GM12878 (cell line): Measurements from ENCODE around the gene SMARCB1. TPM values are rescaled to one million over a fixed set of nuclear protein-coding genes. Genes with fewer than 3 reads are reported as not detected.

Experiments
- BMI1 ChIP-seq: fragments of 450-650 bp; IDR thresholded peaks from 2 replicates; pipeline ENCODE4 v1.6.1; 2016; ENCODE audit warnings: mild to moderate bottlenecking, moderate library complexity, borderline replicate concordance
- E4F1 ChIP-seq: fragments of 450-650 bp; IDR thresholded peaks from 2 replicates; pipeline ENCODE4 v1.6.1; 2018; ENCODE audit warnings: borderline replicate concordance, mild to moderate bottlenecking; ENCODE audit not compliant: partially characterized antibody
- FOS ChIP-seq: IDR thresholded peaks from 3 replicates; pipeline ENCODE4 v1.6.1; 2011; ENCODE audit warnings: borderline replicate concordance; ENCODE audit not compliant: insufficient read length; ENCODE audit errors: extremely low read depth
- MLLT1 ChIP-seq: fragments of 450-650 bp; IDR thresholded peaks from 2 replicates; pipeline ENCODE4 v1.6.1; 2016; ENCODE audit warnings: mild to moderate bottlenecking
- NFYA ChIP-seq: IDR thresholded peaks from 2 replicates; pipeline ENCODE4 v1.6.1; 2011; ENCODE audit warnings: low read depth, mild to moderate bottlenecking, low read length, improper control_type of control experiment, borderline replicate concordance
- PAX5 ChIP-seq: IDR thresholded peaks from 2 replicates; pipeline ENCODE4 v1.6.1; 2011; ENCODE audit warnings: low read depth, low read length, borderline replicate concordance
- USF2 ChIP-seq: IDR thresholded peaks from 2 replicates; pipeline ENCODE4 v1.6.1; 2011; ENCODE audit warnings: low read depth, low read length, improper control_type of control experiment, borderline replicate concordance
- ZBTB33 ChIP-seq: fragments of 450-650 bp; IDR thresholded peaks from 2 replicates; pipeline ENCODE4 v1.6.1; 2017; ENCODE audit warnings: mild to moderate bottlenecking
- polyA plus RNA-seq, 11 experiments: library from polyadenylated mRNA; depleted of rRNA in 4 of 11; unstranded in 6 of 11; stranded (reverse) in 5 of 11; fragments of >200 nt; fragmentation: Nextera tagmentation in 4 of 11; fragmentation: Illumina TruSeq in 1 of 11; extraction: Ambion mirVana in 4 of 11; extraction: Trizol in 1 of 11; gene quantifications; 1 replicate in 1 of 11; 2 replicates in 10 of 11; pipeline versions ENCODE4 v1.2.1 to v1.2.3, GENCODE V29; 2011 to 2016; ENCODE audit warnings: inconsistent platforms in 2 of 11, missing spikeins in 2 of 11, low read depth in 1 of 11
- total RNA-seq, 4 experiments: library from RNA; depleted of rRNA in 3 of 4; stranded (reverse); fragments of >200 nt in 3 of 4; fragmentation: Illumina TruSeq in 1 of 4; extraction: Trizol in 1 of 4; gene quantifications; 2 replicates each; pipeline versions ENCODE4 v1.2.1 to v1.2.3, GENCODE V29; 2013 to 2021
- TF ChIP-seq, protein P1 (sequence below): fragments of 450-650 bp; IDR thresholded peaks from 2 replicates; pipeline ENCODE4 v1.6.1; 2017; ENCODE audit warnings: mild to moderate bottlenecking, moderate library complexity
- TF ChIP-seq, protein P2 (sequence below): fragments of 450-650 bp; formaldehyde crosslinking; IDR thresholded peaks from 2 replicates; pipeline ENCODE4 v1.5.0; 2022; ENCODE audit warnings: mild to moderate bottlenecking, missing genetic modification characterization

SMARCB1 gene
- total and polyA plus RNA-seq, 10 of the 15 experiments (the other 5 are each of a cell fraction or from before 2014, with no cell fraction given), result 9.1 to 215 (median 183) TPM

- TF ChIP-seq, protein P1, sequence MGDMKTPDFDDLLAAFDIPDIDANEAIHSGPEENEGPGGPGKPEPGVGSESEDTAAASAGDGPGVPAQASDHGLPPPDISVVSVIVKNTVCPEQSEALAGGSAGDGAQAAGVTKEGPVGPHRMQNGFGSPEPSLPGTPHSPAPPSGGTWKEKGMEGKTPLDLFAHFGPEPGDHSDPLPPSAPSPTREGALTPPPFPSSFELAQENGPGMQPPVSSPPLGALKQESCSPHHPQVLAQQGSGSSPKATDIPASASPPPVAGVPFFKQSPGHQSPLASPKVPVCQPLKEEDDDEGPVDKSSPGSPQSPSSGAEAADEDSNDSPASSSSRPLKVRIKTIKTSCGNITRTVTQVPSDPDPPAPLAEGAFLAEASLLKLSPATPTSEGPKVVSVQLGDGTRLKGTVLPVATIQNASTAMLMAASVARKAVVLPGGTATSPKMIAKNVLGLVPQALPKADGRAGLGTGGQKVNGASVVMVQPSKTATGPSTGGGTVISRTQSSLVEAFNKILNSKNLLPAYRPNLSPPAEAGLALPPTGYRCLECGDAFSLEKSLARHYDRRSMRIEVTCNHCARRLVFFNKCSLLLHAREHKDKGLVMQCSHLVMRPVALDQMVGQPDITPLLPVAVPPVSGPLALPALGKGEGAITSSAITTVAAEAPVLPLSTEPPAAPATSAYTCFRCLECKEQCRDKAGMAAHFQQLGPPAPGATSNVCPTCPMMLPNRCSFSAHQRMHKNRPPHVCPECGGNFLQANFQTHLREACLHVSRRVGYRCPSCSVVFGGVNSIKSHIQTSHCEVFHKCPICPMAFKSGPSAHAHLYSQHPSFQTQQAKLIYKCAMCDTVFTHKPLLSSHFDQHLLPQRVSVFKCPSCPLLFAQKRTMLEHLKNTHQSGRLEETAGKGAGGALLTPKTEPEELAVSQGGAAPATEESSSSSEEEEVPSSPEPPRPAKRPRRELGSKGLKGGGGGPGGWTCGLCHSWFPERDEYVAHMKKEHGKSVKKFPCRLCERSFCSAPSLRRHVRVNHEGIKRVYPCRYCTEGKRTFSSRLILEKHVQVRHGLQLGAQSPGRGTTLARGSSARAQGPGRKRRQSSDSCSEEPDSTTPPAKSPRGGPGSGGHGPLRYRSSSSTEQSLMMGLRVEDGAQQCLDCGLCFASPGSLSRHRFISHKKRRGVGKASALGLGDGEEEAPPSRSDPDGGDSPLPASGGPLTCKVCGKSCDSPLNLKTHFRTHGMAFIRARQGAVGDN, result peak; percentile 85; the same call in 1 of the 2 replicates
- TF ChIP-seq BMI1, result peak; percentile 97
- peak; percentile 81 for TF ChIP-seq USF2
- TF ChIP-seq, protein P2, sequence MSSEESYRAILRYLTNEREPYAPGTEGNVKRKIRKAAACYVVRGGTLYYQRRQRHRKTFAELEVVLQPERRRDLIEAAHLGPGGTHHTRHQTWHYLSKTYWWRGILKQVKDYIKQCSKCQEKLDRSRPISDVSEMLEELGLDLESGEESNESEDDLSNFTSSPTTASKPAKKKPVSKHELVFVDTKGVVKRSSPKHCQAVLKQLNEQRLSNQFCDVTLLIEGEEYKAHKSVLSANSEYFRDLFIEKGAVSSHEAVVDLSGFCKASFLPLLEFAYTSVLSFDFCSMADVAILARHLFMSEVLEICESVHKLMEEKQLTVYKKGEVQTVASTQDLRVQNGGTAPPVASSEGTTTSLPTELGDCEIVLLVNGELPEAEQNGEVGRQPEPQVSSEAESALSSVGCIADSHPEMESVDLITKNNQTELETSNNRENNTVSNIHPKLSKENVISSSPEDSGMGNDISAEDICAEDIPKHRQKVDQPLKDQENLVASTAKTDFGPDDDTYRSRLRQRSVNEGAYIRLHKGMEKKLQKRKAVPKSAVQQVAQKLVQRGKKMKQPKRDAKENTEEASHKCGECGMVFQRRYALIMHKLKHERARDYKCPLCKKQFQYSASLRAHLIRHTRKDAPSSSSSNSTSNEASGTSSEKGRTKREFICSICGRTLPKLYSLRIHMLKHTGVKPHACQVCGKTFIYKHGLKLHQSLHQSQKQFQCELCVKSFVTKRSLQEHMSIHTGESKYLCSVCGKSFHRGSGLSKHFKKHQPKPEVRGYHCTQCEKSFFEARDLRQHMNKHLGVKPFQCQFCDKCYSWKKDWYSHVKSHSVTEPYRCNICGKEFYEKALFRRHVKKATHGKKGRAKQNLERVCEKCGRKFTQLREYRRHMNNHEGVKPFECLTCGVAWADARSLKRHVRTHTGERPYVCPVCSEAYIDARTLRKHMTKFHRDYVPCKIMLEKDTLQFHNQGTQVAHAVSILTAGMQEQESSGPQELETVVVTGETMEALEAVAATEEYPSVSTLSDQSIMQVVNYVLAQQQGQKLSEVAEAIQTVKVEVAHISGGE (CRISPR knock-in tag), result no peak
- peak; percentile 49 for TF ChIP-seq E4F1
- TF ChIP-seq ZBTB33, result no peak
- peak; percentile 55; the same call in 1 of the 2 replicates for TF ChIP-seq NFYA
- TF ChIP-seq PAX5, result 0 out of 2 replicates have a peak, but pooled peaks have one; percentile 25
- peak; percentile 71 for TF ChIP-seq FOS
- TF ChIP-seq MLLT1, result peak; percentile 66; the same call in 1 of the 2 replicates
These were observed 52.1 kb downstream of the SMARCB1 start, which contains the start of gene DERL3 (continued) for GRCh38 chr22:23838681-23839468.
